ENCODE results near the gene DNM3. TPM values are rescaled to one million over a fixed set of nuclear protein-coding genes. Genes with fewer than 3 reads are reported as not detected.

Gene DNM3
- total and polyA plus RNA-seq, 10 of the 15 experiments (the other 5 are each of a cell fraction or from before 2014, with no cell fraction given) = 0.03 to 1.5 (median 0.08) TPM; not detected in 3

DNA sequence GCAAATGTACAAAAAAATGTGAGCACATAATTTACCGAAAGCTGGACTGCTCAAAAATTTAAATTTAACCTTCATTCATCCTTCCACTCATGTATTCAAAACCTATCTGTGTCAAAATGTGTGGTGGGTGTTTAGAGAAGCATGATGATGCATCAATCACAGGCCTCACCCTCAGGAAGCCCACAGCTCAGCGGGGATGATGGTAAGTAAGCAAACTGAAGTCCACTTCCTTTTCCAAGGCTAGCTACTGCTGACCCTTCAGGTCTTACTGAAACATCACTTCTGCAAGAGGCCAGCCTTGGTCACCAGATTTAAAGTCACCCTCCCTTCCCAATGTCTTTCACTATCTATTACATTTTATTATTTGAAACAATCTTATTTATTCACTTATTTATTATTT is 254.5 kb downstream of the DNM3 start:
- in situ Hi-C loops (cut with MboI) = no loop called here
- CTCF ChIA-PET = interaction anchor here (0.8 to 1.3 kb wide), 5 partner anchors 12 to 349 kb away, joined by 3 to 4 read pairs (median 3); no protein-coding TSS in a partner anchor
- no peak overlapping the region for H3K4me2 ChIP-seq (ENCODE audit: control insufficient read depth, insufficient read depth)

DNA sequence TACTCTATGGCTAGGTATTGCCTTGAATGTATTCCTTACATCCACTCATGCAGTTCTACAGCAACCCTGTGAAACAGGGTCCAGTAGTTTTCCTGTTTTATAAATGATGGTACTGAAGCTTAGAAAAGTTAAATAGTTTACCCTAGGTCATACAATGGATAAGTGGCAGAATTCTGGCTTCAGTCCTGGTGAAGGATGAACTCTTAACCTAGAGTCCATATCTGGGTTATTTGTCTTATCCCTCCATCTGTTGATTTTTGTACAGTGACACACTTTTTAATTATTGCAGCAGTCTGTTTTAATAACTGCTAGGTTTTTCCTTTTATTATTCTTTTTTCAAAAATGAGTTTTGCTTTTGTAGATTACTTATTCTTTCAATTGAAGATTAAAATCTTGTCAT is 263.9 kb downstream of the DNM3 start:
- ChIA-PET RAD21 (ENCODE audit: unreplicated experiment) (no interaction called here), CTCF (interaction anchor here (0.7 kb wide), 1 partner anchor 285 kb away, joined by 3 read pairs; no protein-coding TSS in a partner anchor), SMC1A (ENCODE audit: uncharacterized antibody, unreplicated experiment) (no interaction called here), POLR2A (no interaction called here)
- H3K9me3 ChIP-seq (replicated peaks; ENCODE audit: control insufficient read depth, insufficient read depth, low read length) = no peaks in the 10 kb centered on the region
- H3K36me3 ChIP-seq (ENCODE audit: control insufficient read depth in 2 of 2, insufficient read depth in 2 of 2, low read length in 1 of 2) = no peaks in the 10 kb centered on the region
- in situ Hi-C loops (cut with MboI) = no loop called here
- intact Hi-C loops (cut with micrococcal nuclease; ENCODE audit: unreplicated experiment) = no loop called here
- no peak overlapping the region for H2AFZ ChIP-seq (ENCODE audit: control insufficient read depth, low read depth, low read length)
- no peak overlapping the region for H3K27ac ChIP-seq (ENCODE audit: control insufficient read depth, insufficient read depth)
- BruUV-seq (replicated peaks) = no TSS peak
- no peak overlapping the region for H3K4me3 ChIP-seq
- H3K79me2 ChIP-seq (ENCODE audit: control insufficient read depth, insufficient read depth, low read length) = no peaks in the 10 kb centered on the region
- H3K4me1 ChIP-seq (ENCODE audit: control insufficient read depth, insufficient read depth, low read length) = no peaks in the 10 kb centered on the region
- FAIRE-seq (no peak), ATAC-seq (no peak), DNase-seq (ENCODE audit: low read depth, low spot score) (no peak)
- TF ChIP-seq MEF2A (IDR thresholded peaks at IDR 0.05; ENCODE audit: insufficient read depth, low read depth, low read length) (no peak), HCFC1 (IDR thresholded peaks at IDR 0.05; ENCODE audit: low read length) (no peak), SMAD1 (IDR thresholded peaks at IDR 0.05; ENCODE audit: low read depth, partially characterized antibody) (no peak), CREB1 (IDR thresholded peaks at IDR 0.05; ENCODE audit: low read depth) (no peak), PBX3 (IDR thresholded peaks at IDR 0.05; ENCODE audit: insufficient replicate concordance, low read depth, low read length) (no peak), KDM1A (IDR thresholded peaks at IDR 0.05; ENCODE audit: borderline replicate concordance) (no peak), SKIL (IDR thresholded peaks at IDR 0.05; ENCODE audit: low read depth, poor library complexity, severe bottlenecking) (no peak), RAD51 (IDR thresholded peaks at IDR 0.05) (no peak), TCF7 (IDR thresholded peaks at IDR 0.05; ENCODE audit: borderline replicate concordance) (no peak), POLR2AphosphoS2 (IDR thresholded peaks at IDR 0.05; ENCODE audit: low read depth, low read length) (no peak), GABPA (IDR thresholded peaks at IDR 0.05; ENCODE audit: low read depth) (no peak), MYC (IDR thresholded peaks at IDR 0.05; ENCODE audit: insufficient read depth, insufficient read length, insufficient replicate concordance, low read length, severe bottlenecking) (no peak), CBX5 (IDR thresholded peaks at IDR 0.05; ENCODE audit: low read depth) (no peak)
- H3K4me2 ChIP-seq (ENCODE audit: control insufficient read depth, insufficient read depth) = no peak overlapping the region
- H4K20me1 ChIP-seq (ENCODE audit: control insufficient read depth, insufficient read depth) = no peaks in the 10 kb centered on the region
- no peak overlapping the region for H3K9ac ChIP-seq (ENCODE audit: control insufficient read depth, insufficient read depth, low read length)
- no peaks in the 10 kb centered on the region for H3K27me3 ChIP-seq (replicated peaks in 1 of 2; ENCODE audit: control insufficient read depth in 2 of 2, insufficient read depth in 2 of 2, low read length in 1 of 2)

More for the DNA sequence above, 254.5 kb downstream of the DNM3 start:
- no peak overlapping the region for H3K27ac ChIP-seq (ENCODE audit: control insufficient read depth, insufficient read depth)
- intact Hi-C loops (cut with micrococcal nuclease; ENCODE audit: unreplicated experiment) = loop anchor here (10.0 kb wide), 1 partner anchor 179 kb away; no protein-coding TSS in a partner anchor
- H3K4me3 ChIP-seq = no peak overlapping the region
- no peak for DNase-seq (ENCODE audit: low read depth, low spot score)
- no peak for ATAC-seq
- H2AFZ ChIP-seq (ENCODE audit: control insufficient read depth, low read depth, low read length) = no peak overlapping the region; the same call in 1 of the 2 replicates
- no peaks in the 10 kb centered on the region for H3K79me2 ChIP-seq (ENCODE audit: control insufficient read depth, insufficient read depth, low read length)
- BruUV-seq (replicated peaks) = no TSS peak
- ChIA-PET POLR2A (interaction anchor here (1.1 kb wide), 1 partner anchor 347 kb away, joined by 3 read pairs; no protein-coding TSS in a partner anchor), SMC1A (ENCODE audit: uncharacterized antibody, unreplicated experiment) (interaction anchor here (0.6 to 1.4 kb wide), 4 partner anchors 29 to 93 kb away, joined by 3 read pairs; no protein-coding TSS in a partner anchor), RAD21 (ENCODE audit: unreplicated experiment) (interaction anchor here (1.4 kb wide), 1 partner anchor 304 kb away, joined by 7 read pairs; no protein-coding TSS in a partner anchor)
- 76% methylated on average over 2 of the region's 2 CpGs for WGBS (ENCODE audit: insufficient coverage, insufficient replicate concordance, low lambda C conversion rate, missing lambda C conversion rate)
- peak; percentile 38 for FAIRE-seq
- no peaks in the 10 kb centered on the region for H3K4me1 ChIP-seq (ENCODE audit: control insufficient read depth, insufficient read depth, low read length)
- H3K9me3 ChIP-seq (replicated peaks; ENCODE audit: control insufficient read depth, insufficient read depth, low read length) = peaks cover 1% of the 10 kb centered on the region; the same call in 1 of the 3 replicates
- H3K9ac ChIP-seq (ENCODE audit: control insufficient read depth, insufficient read depth, low read length) = no peak overlapping the region
- no peaks in the 10 kb centered on the region for H3K36me3 ChIP-seq (ENCODE audit: control insufficient read depth in 2 of 2, insufficient read depth in 2 of 2, low read length in 1 of 2)
- TF ChIP-seq HDAC2 (IDR thresholded peaks at IDR 0.05) = no peak
- TF ChIP-seq TAF1 (IDR thresholded peaks at IDR 0.05; ENCODE audit: borderline replicate concordance, low read depth, low read length) = no peak
- TF ChIP-seq ZNF24 (IDR thresholded peaks at IDR 0.05) = no peak
- H3K27me3 ChIP-seq (replicated peaks in 1 of 2; ENCODE audit: control insufficient read depth in 2 of 2, insufficient read depth in 2 of 2, low read length in 1 of 2) = no peaks in the 10 kb centered on the region
- H4K20me1 ChIP-seq (ENCODE audit: control insufficient read depth, insufficient read depth) = no peaks in the 10 kb centered on the region

All from GM12878 (cell line).